Transverse colon (tissue), 4 donors: ENCODE measurements around the gene SULT1C2. TPM values are rescaled to one million over a fixed set of nuclear protein-coding genes. Genes with fewer than 3 reads are reported as not detected.

ENCODE experiments used
- DNase-seq: peaks from one replicate; pipeline ENCODE4 v3.0.0-alpha.2; 2019
- H3K27ac ChIP-seq, 4 donors: fragments of 200-600 bp; sonication (generic); 2 replicates each; pipeline ENCODE4 v1.5.1; 2016 to 2018; ENCODE audit warnings: inconsistent platforms in 4 of 4
- H3K27me3 ChIP-seq: fragments of 200-600 bp; sonication (generic); 2 replicates; pipeline ENCODE4 v1.5.1; 2017; ENCODE audit warnings: inconsistent platforms
- H3K36me3 ChIP-seq, 4 donors: fragments of 200-600 bp; sonication (generic); 2 replicates each; pipeline ENCODE4 v1.5.1; 2017 to 2019; ENCODE audit warnings: inconsistent platforms in 4 of 4
- H3K4me1 ChIP-seq, 4 donors: fragments of 200-600 bp; sonication (generic); 2 replicates each; pipeline ENCODE4 v1.5.1; 2017 to 2020; ENCODE audit warnings: inconsistent platforms in 4 of 4
- H3K4me3 ChIP-seq, 4 donors: fragments of 200-600 bp; sonication (generic); 1 replicate in 1 of 4; 2 replicates in 3 of 4; pipeline versions ENCODE4 v1.5.1 to v1.6.1; 2017 to 2019; ENCODE audit warnings: inconsistent platforms in 4 of 4
- H3K9me3 ChIP-seq, 2 donors: fragments of 200-600 bp; sonication (generic); 2 replicates each; pipeline ENCODE4 v1.5.1; 2017 to 2019; ENCODE audit warnings: inconsistent platforms in 2 of 2
- EP300 ChIP-seq: sonication (generic); formaldehyde crosslinking; IDR thresholded peaks from one replicate; pipeline ENCODE4 v1.6.1; 2017; ENCODE audit warnings: antibody characterized with exemption, low read depth
- POLR2A ChIP-seq: fragments of 450-650 bp; IDR thresholded peaks from one replicate; pipeline ENCODE4 v1.6.1; 2016; ENCODE audit warnings: antibody characterized with exemption, mild to moderate bottlenecking, moderate library complexity
- POLR2AphosphoS5 ChIP-seq, 3 donors: sonication (generic); formaldehyde crosslinking; IDR thresholded peaks; one replicate each; pipeline ENCODE4 v1.6.1; 2016; ENCODE audit warnings: antibody characterized with exemption in 3 of 3
- WGBS, 2 donors: methylation state at CpG; one replicate each; pipeline ENCODE4 v1.1.5; 2018; ENCODE audit warnings: low coverage in 1 of 2; 5-methylcytosine and 5-hydroxymethylcytosine counted together
- in situ Hi-C, 4 donors: fragments of 200-750 bp; cut with MboI; loops; one replicate each; pipeline versions ENCODE4 v1.15.0 to v1.15.1; 2017; ENCODE audit warnings: low sequenced_read_pairs in 3 of 4, low pct_ligation_motif_present in 1 of 4, low pct_unique_long_range_greater_than_20kb in 1 of 4
- intact Hi-C: fragments of 100-400 bp; cut with DNase I; formaldehyde crosslinking; loops from one replicate; pipeline ENCODE4 v1.15.1; 2023; ENCODE audit warnings: low total_unique reads
- total RNA-seq, 4 donors: library from RNA; depleted of rRNA; stranded (reverse); fragments of >200 nt; gene quantifications; one replicate each; pipeline ENCODE4 v1.1.0, GENCODE V29; 2016
- TF ChIP-seq, protein P1 (sequence below), 5 experiments: fragments of 200-600 bp in 3 of 5; fragments of 450-650 bp in 2 of 5; sonication (generic) in 3 of 5; IDR thresholded peaks; 1 replicate in 2 of 5; 2 replicates in 3 of 5; pipeline ENCODE4 v1.5.1; 2016 to 2017; ENCODE audit warnings: antibody characterized with exemption in 5 of 5, inconsistent platforms in 3 of 5, mild to moderate bottlenecking in 2 of 5, moderate library complexity in 1 of 5

Gene SULT1C2
- total RNA-seq, 4 donors from 2014 or later: not detected

DNA sequence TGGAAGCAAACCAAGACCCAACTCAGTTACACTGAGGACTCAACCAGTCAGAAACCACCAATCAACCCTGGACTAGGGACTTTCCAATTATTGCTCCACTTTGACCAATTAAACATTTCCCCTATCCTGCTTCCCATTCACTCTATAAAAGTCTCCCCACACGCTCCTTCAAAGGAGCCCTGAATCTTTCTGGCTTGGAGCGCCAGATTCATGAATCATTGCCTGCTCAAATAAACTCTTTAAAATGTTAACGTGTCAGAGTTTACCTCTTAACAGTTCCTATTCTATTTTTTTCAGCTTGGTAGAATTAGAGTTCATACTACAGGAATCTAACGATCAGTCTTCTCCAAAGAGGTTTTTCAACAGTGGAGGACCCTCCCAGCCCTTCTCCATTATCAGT lies 20.7 kb upstream of the SULT1C2 start:
- 50 to 51% methylated on average over 4 of the region's 4 CpGs for WGBS, 2 donors
- TF ChIP-seq, protein P1, sequence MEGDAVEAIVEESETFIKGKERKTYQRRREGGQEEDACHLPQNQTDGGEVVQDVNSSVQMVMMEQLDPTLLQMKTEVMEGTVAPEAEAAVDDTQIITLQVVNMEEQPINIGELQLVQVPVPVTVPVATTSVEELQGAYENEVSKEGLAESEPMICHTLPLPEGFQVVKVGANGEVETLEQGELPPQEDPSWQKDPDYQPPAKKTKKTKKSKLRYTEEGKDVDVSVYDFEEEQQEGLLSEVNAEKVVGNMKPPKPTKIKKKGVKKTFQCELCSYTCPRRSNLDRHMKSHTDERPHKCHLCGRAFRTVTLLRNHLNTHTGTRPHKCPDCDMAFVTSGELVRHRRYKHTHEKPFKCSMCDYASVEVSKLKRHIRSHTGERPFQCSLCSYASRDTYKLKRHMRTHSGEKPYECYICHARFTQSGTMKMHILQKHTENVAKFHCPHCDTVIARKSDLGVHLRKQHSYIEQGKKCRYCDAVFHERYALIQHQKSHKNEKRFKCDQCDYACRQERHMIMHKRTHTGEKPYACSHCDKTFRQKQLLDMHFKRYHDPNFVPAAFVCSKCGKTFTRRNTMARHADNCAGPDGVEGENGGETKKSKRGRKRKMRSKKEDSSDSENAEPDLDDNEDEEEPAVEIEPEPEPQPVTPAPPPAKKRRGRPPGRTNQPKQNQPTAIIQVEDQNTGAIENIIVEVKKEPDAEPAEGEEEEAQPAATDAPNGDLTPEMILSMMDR (IDR thresholded peaks at IDR 0.05): no peak
- no peak for TF ChIP-seq POLR2AphosphoS5 (IDR thresholded peaks at IDR 0.05)
- TF ChIP-seq POLR2A: no peak
- TF ChIP-seq EP300: no peak
- DNase-seq: no peak

GRCh38 chr2:108270346-108270745 lies 18.3 kb upstream of the SULT1C2 start:
- intact Hi-C loops: no loop called here
- in situ Hi-C loops: no loop called here
- Histone ChIP-seq H3K9me3 (no peaks in the 10 kb centered on the region), H3K4me3 (no peak overlapping the region), H3K36me3 (no peaks in the 10 kb centered on the region), H3K27me3 (no peaks in the 10 kb centered on the region), H3K4me1 (peaks cover 0 to 29% (median 12%) of the 10 kb centered on the region in 4 donors), H3K27ac (no peak overlapping the region)
- no peak for TF ChIP-seq EP300
- TF ChIP-seq POLR2A: no peak
- no peak for TF ChIP-seq POLR2AphosphoS5 (IDR thresholded peaks at IDR 0.05)
- no peak for DNase-seq
- 88% methylated on average over 3 of the region's 3 CpGs; no CpG with 5 or more reads in 1 of the 2 donors for WGBS, 2 donors

More for the DNA sequence above, 20.7 kb upstream of the SULT1C2 start:
- intact Hi-C loops: no loop called here
- Histone ChIP-seq H3K4me1 (peaks cover 0 to 29% (median 12%) of the 10 kb centered on the region in 4 donors), H3K4me3 (no peak overlapping the region), H3K36me3 (no peaks in the 10 kb centered on the region), H3K27ac (peak overlapping the region; percentile 37 to 74 (median 55)), H3K27me3 (no peaks in the 10 kb centered on the region), H3K9me3 (no peaks in the 10 kb centered on the region)
- in situ Hi-C loops: no loop called here

GRCh38 chr2:108270768-108271506 lies 17.8 kb upstream of the SULT1C2 start:
- 72% methylated on average over 5 of the region's 5 CpGs; no CpG with 5 or more reads in 1 of the 2 donors for WGBS, 2 donors
- in situ Hi-C loops: no loop called here
- Histone ChIP-seq H3K4me3 (no peak overlapping the region), H3K27me3 (no peaks in the 10 kb centered on the region), H3K36me3 (no peaks in the 10 kb centered on the region), H3K9me3 (no peaks in the 10 kb centered on the region), H3K4me1 (peaks cover 0 to 27% (median 12%) of the 10 kb centered on the region in 4 donors), H3K27ac (peak overlapping the region in 3 of 4 donors; percentile 28 to 39 (median 32))
- TF ChIP-seq POLR2AphosphoS5 (IDR thresholded peaks at IDR 0.05): no peak
- no peak for TF ChIP-seq POLR2A
- TF ChIP-seq, protein P1 (IDR thresholded peaks at IDR 0.05): no peak
- no peak for TF ChIP-seq EP300
- peak; percentile 29 for DNase-seq
- intact Hi-C loops: no loop called here

GRCh38 chr2:108271691-108272253 lies 16.9 kb upstream of the SULT1C2 start:
- intact Hi-C loops: no loop called here
- Histone ChIP-seq H3K27ac (peak overlapping the region; percentile 28 to 57 (median 36)), H3K4me3 (no peak overlapping the region), H3K36me3 (no peaks in the 10 kb centered on the region), H3K27me3 (no peaks in the 10 kb centered on the region), H3K4me1 (peaks cover 0 to 21% (median 12%) of the 10 kb centered on the region in 4 donors), H3K9me3 (no peaks in the 10 kb centered on the region)
- 44 to 60% methylated on average over 7 of the region's 7 CpGs for WGBS, 2 donors
- peak; percentile 18 for DNase-seq
- in situ Hi-C loops: no loop called here
- TF ChIP-seq EP300: no peak
- TF ChIP-seq, protein P1 (IDR thresholded peaks at IDR 0.05): no peak
- no peak for TF ChIP-seq POLR2A
- no peak for TF ChIP-seq POLR2AphosphoS5 (IDR thresholded peaks at IDR 0.05)
